Retinal pigment epithelial cell (primary cell): ENCODE results near the gene FBXO3.
"Not testable (repeated sequence)": the region's sequence is repeated elsewhere in the genome, so short reads cannot be mapped to it uniquely, and the experiment has no call there.

Experiments
- DNase-seq: peaks from one replicate; pipeline ENCODE4 v3.0.0-alpha.2; 2010; ENCODE audit warnings: low read depth
- H3K4me3 ChIP-seq: 2 replicates; pipeline ENCODE4 v1.5.1; 2011; ENCODE audit warnings: mild to moderate bottlenecking, low read length, control low read depth, moderate library complexity
- TF ChIP-seq, protein P1 (sequence below): conservative IDR thresholded peaks from 2 replicates; pipeline ENCODE4 v1.5.1; 2011; ENCODE audit warnings: low read depth, low read length, control low read depth, inconsistent platforms

The FBXO3 gene

DNA sequence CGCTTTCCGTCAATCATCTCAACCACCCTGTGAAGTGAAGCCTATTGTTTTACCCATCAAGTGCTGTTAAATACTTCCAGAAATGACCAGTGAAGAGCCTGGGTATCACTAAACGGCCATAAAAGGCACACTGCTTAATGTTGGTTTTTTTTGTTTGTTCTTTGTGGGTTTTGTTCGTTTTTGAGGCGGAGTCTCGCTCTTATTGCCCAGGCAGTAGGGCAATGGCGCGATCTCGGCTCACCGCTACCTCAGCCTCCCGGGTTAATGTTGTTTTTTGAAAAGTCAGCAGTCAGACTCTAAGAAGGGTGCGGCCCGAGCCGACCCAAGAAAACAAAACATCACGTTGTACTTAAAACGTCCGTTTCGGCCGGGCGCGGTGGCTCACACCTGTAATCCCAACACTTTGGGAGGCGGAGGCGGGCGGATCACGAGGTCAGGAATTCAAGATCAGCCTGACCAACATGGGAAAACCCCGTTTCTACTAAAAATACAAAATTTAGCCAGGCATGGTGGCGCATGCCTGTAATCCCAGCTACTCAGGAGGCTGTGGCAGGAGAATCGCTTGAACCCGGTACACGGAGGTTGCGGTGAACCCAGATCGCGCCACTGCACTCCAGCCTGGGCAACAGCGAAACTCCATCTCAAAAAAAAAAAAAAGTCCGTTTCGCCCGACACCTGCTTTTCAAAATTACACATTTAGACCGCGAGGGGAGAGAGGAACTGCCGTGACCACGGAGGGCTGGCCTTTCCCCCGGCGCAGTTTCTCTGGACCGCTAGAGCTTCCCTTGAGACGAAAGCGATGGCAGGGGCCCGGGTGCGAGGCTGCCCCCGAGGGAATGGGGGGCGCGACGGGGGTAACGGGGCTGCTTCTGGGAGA is 38.8 kb downstream of the FBXO3 start:
- no peak for DNase-seq
- H3K4me3 ChIP-seq = peak overlapping the region; percentile 81
- TF ChIP-seq, protein P1, sequence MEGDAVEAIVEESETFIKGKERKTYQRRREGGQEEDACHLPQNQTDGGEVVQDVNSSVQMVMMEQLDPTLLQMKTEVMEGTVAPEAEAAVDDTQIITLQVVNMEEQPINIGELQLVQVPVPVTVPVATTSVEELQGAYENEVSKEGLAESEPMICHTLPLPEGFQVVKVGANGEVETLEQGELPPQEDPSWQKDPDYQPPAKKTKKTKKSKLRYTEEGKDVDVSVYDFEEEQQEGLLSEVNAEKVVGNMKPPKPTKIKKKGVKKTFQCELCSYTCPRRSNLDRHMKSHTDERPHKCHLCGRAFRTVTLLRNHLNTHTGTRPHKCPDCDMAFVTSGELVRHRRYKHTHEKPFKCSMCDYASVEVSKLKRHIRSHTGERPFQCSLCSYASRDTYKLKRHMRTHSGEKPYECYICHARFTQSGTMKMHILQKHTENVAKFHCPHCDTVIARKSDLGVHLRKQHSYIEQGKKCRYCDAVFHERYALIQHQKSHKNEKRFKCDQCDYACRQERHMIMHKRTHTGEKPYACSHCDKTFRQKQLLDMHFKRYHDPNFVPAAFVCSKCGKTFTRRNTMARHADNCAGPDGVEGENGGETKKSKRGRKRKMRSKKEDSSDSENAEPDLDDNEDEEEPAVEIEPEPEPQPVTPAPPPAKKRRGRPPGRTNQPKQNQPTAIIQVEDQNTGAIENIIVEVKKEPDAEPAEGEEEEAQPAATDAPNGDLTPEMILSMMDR = peak; percentile 7

DNA sequence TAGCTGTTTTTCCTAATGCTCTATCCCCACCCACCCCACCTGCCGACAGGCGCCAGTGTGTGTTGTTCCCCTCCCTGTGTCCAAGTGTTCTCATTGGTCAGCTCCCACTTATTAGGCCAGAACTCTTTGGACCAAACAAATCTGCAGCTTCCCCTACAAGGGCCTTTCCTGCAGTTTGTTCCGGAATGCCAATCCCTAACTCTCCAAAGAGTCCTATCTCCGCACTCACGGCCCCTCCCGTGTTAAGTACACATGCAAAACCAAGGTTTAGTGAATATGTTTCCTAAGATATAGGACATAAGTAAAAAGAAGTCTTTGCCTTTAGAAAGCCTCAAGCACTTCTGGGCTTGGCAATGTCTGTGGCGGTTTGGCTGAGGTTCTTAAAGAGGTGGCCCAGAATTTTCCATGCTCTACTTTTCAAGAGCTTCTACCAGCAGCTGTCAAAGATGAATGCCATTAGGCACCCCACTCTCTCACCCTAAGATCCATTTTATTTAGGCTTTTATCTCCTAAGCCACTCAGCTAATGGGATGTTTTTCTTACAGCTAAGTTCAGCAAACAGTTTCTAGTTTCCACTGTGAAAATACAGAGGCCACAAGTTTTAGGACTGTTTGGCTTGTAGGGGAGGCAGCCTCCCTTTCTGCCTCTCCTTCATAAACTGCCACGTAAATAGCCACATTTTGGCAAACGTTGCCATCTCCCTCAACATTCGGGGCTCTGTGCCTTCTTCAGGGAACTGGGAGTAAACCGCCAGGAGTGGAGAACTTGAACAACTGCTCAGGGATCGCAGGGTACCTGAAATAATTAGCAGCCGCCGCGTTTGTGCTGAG is 39.7 kb downstream of the FBXO3 start:
- peak overlapping the region; percentile 81 for H3K4me3 ChIP-seq
- DNase-seq = no peak
- TF ChIP-seq, protein P1 = no peak

- TF ChIP-seq, protein P1 = no peak
- H3K4me3 ChIP-seq = no peak overlapping the region
- DNase-seq = no peak
Measured at GRCh38 chr11:33733980-33734379, 40.3 kb downstream of the FBXO3 start.

GRCh38 chr11:33731723-33732531 is 42.4 kb downstream of the FBXO3 start:
- TF ChIP-seq, protein P1 = no peak
- no peak for DNase-seq
- no peak overlapping the region for H3K4me3 ChIP-seq

DNA sequence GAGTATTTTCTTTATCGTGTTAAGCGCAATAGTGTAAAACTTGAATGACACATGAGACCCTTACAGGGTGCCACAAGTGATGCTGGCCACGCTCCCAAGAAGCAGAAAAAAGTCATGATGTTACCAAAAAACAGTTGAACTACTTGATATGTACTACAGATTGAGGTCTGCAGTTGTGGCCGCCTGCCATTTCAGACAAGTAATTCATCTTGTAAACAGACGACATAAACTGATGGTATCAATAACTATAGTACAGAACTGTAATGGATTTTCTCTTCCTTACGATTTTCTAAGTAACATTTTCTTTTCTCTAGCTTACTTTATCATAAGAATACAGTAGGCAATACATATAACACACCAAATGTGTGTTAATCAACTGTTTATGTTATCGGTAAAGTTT is 43.6 kb downstream of the FBXO3 start:
- no peak overlapping the region for H3K4me3 ChIP-seq
- no peak for DNase-seq
- TF ChIP-seq, protein P1 = no peak

GRCh38 chr11:33729072-33729664 is 45.2 kb downstream of the FBXO3 start:
- DNase-seq = not testable (repeated sequence)

GRCh38 chr11:33727539-33727938 is 46.8 kb downstream of the FBXO3 start:
- not testable (repeated sequence) for H3K4me3 ChIP-seq, DNase-seq

More at GRCh38 chr11:33729072-33729664, 45.2 kb downstream of the FBXO3 start:
- not testable (repeated sequence) for H3K4me3 ChIP-seq
